Kidney capillary endothelial cell (primary cell): Measurements from ENCODE around the gene TMEM191B.
"Not testable (repeated sequence)": the region's sequence is repeated elsewhere in the genome, so short reads cannot be mapped to it uniquely, and the experiment has no call there.

Experiments used
- DNase-seq: peaks from one replicate; pipeline ENCODE4 v3.0.0-alpha.2; 2018; ENCODE audit warnings: low spot score

TMEM191B gene

GRCh38 chr22:18558516-18558915, 30.9 kb downstream of the TMEM191B start:
- DNase-seq: not testable (repeated sequence)

DNA sequence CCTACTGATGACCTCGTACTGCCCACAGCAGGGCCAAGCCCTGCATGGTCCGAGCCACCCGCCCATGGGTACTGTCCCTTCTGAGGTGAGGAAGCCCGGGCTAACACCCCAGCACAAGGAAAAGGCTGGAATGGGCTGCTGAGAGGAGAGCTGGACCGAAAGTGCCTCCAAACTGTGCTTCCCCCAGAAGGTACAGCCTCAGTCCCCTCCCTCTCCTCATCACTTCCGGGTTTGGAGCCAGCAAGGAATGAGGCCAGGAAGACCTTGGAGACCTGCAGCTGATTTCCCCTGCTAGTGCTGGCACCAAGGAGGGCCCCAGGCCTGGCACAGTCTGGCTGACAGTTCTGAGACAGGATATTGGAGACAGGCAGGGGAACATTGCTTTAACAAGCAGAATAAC, 31.3 kb downstream of the TMEM191B start:
- not testable (repeated sequence) for DNase-seq

GRCh38 chr22:18560099-18560974, 32.7 kb downstream of the TMEM191B start:
- DNase-seq: not testable (repeated sequence)

DNA sequence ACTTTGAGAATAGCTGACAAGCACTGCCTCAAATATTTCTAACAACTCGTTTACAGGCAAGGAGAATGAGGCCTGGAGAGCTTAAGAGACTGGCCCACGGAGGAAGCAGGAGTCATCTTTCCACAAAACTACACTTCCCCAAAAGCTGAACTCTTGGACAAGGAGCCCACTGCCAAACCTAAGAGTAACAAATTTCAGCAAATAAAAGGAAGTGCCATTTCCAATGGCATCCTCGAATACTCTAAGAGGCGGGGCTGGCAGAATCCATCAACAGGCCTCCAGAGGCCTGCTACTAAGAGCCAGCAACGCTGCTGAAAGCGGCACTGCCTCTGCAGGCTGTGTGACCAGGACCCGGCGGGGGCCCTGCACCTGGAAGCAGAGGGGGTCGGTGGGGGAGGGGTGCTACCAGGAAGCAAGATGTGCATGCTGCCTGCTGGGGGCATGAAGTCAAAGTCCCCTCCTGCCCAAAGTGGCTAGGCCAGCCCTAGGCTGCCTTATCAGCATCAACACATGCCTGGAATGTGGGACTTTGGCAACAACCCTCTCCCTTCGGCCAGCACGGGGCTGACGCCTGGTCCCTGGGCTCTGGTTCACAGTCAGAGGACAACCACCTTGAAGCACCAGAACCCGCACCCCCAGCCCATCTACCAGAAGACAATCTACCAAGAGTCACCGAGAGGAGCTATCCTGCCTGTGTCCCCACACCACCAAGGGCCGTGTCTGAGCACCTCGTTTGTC, 43.1 kb downstream of the TMEM191B start:
- DNase-seq: not testable (repeated sequence)

GRCh38 chr22:18573483-18574164, 46.0 kb downstream of the TMEM191B start:
- DNase-seq: not testable (repeated sequence)

DNA sequence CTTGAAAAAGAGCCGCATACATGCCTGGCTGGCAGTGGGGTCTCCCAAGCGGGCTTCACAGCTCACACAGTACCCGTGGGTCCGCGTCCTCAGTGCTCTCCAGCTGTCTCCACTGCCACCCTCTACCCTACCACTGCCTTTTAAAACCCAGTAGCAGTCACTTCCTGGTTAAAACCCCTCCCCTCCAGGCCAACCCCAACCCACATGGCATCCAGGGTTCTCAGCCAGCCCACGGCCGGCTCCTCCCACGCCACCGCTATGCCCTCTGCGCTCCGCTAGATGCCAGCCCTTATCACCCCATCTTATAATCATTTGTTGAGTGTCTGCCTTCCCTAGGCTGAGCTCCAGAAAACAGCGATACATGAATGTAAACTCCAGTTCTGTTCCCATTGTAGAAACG, 47.0 kb downstream of the TMEM191B start:
- DNase-seq: not testable (repeated sequence)

GRCh38 chr22:18575686-18576085, 48.1 kb downstream of the TMEM191B start:
- not testable (repeated sequence) for DNase-seq

GRCh38 chr22:18577090-18577818, 49.7 kb downstream of the TMEM191B start:
- not testable (repeated sequence) for DNase-seq

DNA sequence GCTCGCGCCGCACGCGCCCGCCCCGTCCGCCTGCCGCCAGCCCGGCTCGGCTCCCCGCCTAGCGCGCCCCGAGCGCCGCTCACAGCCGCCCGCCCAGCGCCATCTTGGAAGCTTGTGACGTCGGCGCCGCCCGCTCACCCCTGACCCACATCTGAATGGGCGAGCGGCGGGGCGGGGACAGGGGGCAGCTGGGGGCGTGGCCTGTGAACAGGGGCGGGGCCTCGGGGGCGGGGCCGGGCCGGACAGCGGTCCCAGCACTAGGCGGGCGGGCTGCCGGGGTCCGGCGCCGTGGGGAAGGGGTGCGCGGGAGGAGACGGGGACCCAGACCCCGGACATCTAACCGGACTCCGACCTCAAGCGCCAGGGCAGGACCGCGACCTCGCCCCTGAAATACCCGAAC, 50.2 kb downstream of the TMEM191B start:
- DNase-seq: peak; percentile 0
